Hepatocyte (in vitro differentiated cells): ENCODE results near the gene SETD3.

Experiments
- EZH2phosphoT487 ChIP-seq: fragments of 200-600 bp; sonication (generic); IDR thresholded peaks from one replicate; pipeline ENCODE4 v1.6.1; 2018; ENCODE audit warnings: antibody characterized with exemption, mild to moderate bottlenecking, low read depth, moderate library complexity; ENCODE audit not compliant: unreplicated experiment, severe bottlenecking
- TF ChIP-seq, protein P1 (sequence below): fragments of 200-600 bp; sonication (generic); IDR thresholded peaks from 2 replicates; pipeline ENCODE4 v1.5.1; 2016; ENCODE audit warnings: antibody characterized with exemption, mild to moderate bottlenecking; ENCODE audit not compliant: poor library complexity

DNA sequence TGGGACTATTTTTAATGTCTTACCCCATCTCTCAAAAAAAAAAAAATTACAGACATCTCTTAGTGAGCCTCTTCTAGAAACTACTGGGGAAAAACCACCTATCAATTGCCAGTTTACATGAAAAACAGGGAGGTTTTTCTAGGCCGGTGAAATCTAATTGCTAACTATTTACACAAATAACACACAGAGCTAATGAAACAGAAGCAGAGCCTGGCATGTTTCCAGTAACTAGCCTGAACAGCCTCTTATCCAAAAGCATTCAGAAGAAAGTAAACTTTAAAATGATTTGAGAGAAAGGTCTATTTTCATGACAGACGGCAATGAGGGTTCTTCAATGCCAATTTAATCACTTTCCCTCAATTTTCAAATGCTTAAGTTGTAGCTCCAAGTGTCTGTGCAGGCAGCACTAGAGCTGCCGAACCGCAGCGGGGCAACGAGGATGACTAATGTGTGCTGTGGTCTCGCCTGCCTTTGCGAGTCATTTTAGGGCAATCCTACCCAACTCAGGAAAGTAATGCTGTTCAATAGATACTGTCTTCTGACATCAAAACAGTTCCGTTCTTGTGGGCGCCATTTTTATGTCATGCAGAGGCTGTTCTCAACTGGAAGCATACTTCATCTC, 84.6 kb downstream of the SETD3 start:
- TF ChIP-seq, protein P1, sequence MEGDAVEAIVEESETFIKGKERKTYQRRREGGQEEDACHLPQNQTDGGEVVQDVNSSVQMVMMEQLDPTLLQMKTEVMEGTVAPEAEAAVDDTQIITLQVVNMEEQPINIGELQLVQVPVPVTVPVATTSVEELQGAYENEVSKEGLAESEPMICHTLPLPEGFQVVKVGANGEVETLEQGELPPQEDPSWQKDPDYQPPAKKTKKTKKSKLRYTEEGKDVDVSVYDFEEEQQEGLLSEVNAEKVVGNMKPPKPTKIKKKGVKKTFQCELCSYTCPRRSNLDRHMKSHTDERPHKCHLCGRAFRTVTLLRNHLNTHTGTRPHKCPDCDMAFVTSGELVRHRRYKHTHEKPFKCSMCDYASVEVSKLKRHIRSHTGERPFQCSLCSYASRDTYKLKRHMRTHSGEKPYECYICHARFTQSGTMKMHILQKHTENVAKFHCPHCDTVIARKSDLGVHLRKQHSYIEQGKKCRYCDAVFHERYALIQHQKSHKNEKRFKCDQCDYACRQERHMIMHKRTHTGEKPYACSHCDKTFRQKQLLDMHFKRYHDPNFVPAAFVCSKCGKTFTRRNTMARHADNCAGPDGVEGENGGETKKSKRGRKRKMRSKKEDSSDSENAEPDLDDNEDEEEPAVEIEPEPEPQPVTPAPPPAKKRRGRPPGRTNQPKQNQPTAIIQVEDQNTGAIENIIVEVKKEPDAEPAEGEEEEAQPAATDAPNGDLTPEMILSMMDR, result no peak
- no peak for TF ChIP-seq EZH2phosphoT487
